LNCaP clone FGC (cell line): ENCODE measurements around the gene CAPRIN1.

Experiments used
- DNase-seq: peaks from one replicate; pipeline ENCODE4 v3.0.0-alpha.2; 2011; ENCODE audit warnings: low read depth
- H3K4me3 ChIP-seq: 2 replicates; pipeline ENCODE4 v1.5.1; 2011; ENCODE audit warnings: mild to moderate bottlenecking, low read depth, low read length, control low read depth
- CTCF ChIP-seq: IDR thresholded peaks from 2 replicates; pipeline ENCODE4 v1.5.1; 2012; ENCODE audit warnings: mild to moderate bottlenecking; ENCODE audit not compliant: control insufficient read depth, insufficient read depth; ENCODE audit errors: extremely low read depth

The CAPRIN1 gene

GRCh38 chr11:34072041-34072440, 20.5 kb downstream of the CAPRIN1 start:
- no peak for TF ChIP-seq CTCF
- H3K4me3 ChIP-seq = no peak overlapping the region
- no peak for DNase-seq

- no peak overlapping the region for H3K4me3 ChIP-seq
- TF ChIP-seq CTCF = no peak
- DNase-seq = no peak
Observed at GRCh38 chr11:34072832-34073231, 21.3 kb downstream of the CAPRIN1 start.

- no peak for DNase-seq
- no peak for TF ChIP-seq CTCF
- H3K4me3 ChIP-seq = no peak overlapping the region
Observed at GRCh38 chr11:34074391-34074790, 22.9 kb downstream of the CAPRIN1 start.

- no peak overlapping the region for H3K4me3 ChIP-seq
- DNase-seq = no peak
- TF ChIP-seq CTCF = no peak
Observed at GRCh38 chr11:34075178-34075820, 23.8 kb downstream of the CAPRIN1 start.

GRCh38 chr11:34080609-34081008, 29.1 kb downstream of the CAPRIN1 start:
- TF ChIP-seq CTCF = no peak
- no peak for DNase-seq
- H3K4me3 ChIP-seq = no peak overlapping the region

- TF ChIP-seq CTCF = no peak
- H3K4me3 ChIP-seq = no peak overlapping the region
- no peak for DNase-seq
Observed at GRCh38 chr11:34084637-34085036, 33.1 kb downstream of the CAPRIN1 start.

- no peak overlapping the region for H3K4me3 ChIP-seq
- no peak for TF ChIP-seq CTCF
- no peak for DNase-seq
Observed at GRCh38 chr11:34086554-34087283, 35.2 kb downstream of the CAPRIN1 start.
